Measurements from ENCODE around the gene ABCC9.

GRCh38 chr12:21881965-21882364 is 59.3 kb downstream of the ABCC9 start:
- TF ChIP-seq POLR2A (IDR thresholded peaks at IDR 0.05), result no peak
- TF ChIP-seq CTCF (IDR thresholded peaks at IDR 0.05), result no peak
- TF ChIP-seq POLR2AphosphoS5 (IDR thresholded peaks at IDR 0.05; ENCODE audit: insufficient read depth in 1 of 2, low read depth in 1 of 2), result no peak
